ENCODE results near the gene PIK3C3.

Gene PIK3C3

DNA sequence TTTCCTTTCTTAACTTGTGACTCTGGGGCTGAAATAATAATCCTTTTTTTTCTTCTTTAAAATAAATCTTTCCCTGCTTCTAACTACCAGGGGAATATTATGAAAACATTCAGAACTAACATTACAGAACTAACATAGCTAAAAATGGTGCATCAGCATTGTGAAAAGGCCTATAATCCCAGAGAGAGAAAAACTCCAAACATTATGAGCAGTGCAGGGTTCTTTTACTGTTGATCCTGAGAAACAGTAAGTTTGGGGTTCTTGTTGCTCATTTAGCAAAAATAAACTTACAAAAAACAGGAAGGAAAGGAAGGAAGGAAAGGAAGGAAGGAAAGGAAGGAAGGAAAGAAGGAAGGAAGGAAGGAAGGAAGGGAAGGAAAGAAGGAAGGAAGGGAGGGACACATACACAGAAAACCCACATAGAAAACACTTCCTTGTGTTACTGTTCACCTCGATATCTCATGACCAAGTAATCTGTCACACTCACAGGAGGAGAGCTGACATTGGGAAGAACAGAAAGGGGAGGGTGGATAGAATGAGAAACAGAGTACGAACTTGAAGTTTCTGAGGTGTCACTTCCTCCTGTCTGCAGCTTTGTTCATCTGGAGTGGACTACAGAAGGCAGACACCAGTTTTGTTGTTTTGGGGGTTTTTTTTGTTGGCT lies 18.4 kb upstream of the PIK3C3 start:
- TF ChIP-seq POLR2A (IDR thresholded peaks at IDR 0.05; ENCODE audit: low read depth, low read length) (no peak), TAF1 (IDR thresholded peaks at IDR 0.05; ENCODE audit: borderline replicate concordance, low read depth, low read length) (no peak), POLR2AphosphoS5 (IDR thresholded peaks at IDR 0.05; ENCODE audit: low read depth, low read length) (no peak)
- FAIRE-seq (no peak), DNase-seq (ENCODE audit: insufficient read length) (no peak)

DNA sequence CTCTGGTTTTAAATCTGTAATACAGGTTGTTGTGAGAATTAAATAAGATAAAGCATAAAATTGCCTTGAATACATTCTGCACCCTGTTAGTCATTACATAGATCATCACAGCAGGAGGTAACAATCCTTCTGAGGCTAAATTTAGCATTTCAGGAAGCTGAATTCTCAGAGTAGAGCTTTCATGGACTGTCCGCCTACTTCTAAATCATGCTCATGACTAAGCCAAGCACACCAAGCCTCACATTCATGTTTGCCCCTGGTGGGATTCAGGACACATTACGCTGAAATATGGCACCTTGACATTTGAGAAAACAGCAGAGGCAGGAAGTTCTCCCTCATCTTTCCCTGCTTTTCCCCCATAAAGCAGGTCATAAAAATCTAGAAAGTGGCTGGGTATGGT lies 16.6 kb upstream of the PIK3C3 start:
- TF ChIP-seq TAF1 (IDR thresholded peaks at IDR 0.05; ENCODE audit: borderline replicate concordance, low read depth, low read length) (no peak), POLR2AphosphoS5 (IDR thresholded peaks at IDR 0.05; ENCODE audit: low read depth, low read length) (no peak), POLR2A (IDR thresholded peaks at IDR 0.05; ENCODE audit: low read depth, low read length) (no peak)
- FAIRE-seq (no peak), DNase-seq (ENCODE audit: insufficient read length) (no peak)

DNA sequence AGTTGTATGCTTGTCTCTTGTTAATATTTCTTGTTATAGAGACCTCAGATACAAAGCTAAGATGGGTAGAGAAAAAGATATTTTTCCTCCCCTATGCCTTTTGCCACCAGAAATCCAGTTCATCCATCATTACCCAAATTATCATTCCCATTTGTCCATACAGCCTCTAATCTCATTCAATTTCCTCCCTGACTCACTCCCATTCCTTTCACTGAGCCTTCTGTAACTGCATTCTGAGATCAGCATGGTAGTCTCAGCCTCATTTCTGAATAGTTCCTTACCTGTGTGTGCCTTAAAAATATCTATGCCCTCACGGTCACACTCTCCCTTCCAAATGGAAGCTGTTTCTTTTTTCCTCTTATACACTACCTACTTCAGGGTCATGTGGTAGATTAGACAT lies 15.7 kb upstream of the PIK3C3 start:
- FAIRE-seq: no peak
- TF ChIP-seq TAF1 (IDR thresholded peaks at IDR 0.05; ENCODE audit: borderline replicate concordance, low read depth, low read length): no peak
- no peak for DNase-seq (ENCODE audit: insufficient read length)

DNA sequence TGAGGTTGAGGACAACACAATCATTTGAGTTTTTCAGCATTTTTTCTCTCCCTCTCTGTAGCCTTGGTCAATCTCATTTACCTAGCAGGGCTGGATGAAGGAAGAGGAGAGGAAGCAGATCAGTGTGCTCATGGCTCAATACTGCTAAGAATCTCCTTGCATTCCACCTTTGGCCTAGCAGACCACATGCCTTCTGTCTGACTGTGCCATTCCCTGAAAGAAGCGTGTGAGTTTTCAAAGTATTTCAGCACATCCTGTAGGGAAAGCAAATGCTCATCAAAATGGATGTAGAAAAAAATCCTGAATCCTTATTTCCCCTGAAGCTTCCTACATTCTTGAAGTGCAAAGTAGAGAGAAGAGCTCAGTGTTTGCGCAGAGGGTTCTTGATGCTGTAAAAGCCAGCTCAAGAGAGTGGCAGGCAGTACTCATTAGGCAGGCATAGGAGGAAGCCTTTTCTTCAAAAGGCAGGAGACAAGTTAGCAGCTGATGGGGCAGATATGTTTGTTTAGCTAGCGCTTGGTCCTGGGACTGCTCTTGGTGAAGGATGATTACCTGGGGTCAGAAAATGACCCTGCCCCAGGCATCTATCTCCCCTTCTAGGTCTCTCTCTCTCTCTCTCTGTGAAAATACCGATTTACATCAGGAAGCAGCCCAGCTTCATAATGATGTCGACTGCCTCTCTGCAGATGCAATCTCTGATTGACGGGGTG lies 14.4 kb upstream of the PIK3C3 start:
- FAIRE-seq (no peak), DNase-seq (ENCODE audit: insufficient read length) (no peak)
- TF ChIP-seq POLR2AphosphoS5 (IDR thresholded peaks at IDR 0.05; ENCODE audit: low read depth, low read length) (no peak), POLR2A (IDR thresholded peaks at IDR 0.05; ENCODE audit: low read depth, low read length) (no peak), TAF1 (IDR thresholded peaks at IDR 0.05; ENCODE audit: borderline replicate concordance, low read depth, low read length) (no peak)

DNA sequence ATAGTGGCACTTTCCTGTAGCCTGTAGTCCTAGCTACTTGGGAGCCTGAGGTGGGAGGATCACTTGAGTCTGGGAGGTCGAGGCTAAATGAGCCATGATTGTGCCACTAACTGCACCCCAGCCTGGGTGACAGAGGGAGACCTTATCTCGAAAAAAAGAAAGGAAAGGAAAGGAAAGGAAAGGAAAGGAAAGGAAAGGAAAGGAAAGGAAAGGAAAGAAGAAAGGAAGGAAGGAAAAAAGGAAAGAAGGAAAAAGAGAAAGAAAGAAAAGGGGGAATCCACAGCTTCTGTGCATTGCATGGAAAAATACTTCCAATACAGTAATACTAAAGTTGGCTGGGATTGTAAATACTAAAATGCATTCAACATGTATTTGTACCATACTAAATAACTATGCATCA lies 12.8 kb upstream of the PIK3C3 start:
- TF ChIP-seq POLR2A (IDR thresholded peaks at IDR 0.05; ENCODE audit: low read depth, low read length): no peak
- no peak for TF ChIP-seq TAF1 (IDR thresholded peaks at IDR 0.05; ENCODE audit: borderline replicate concordance, low read depth, low read length)
- TF ChIP-seq POLR2AphosphoS5 (IDR thresholded peaks at IDR 0.05; ENCODE audit: low read depth, low read length): no peak
- DNase-seq (ENCODE audit: insufficient read length): no peak

DNA sequence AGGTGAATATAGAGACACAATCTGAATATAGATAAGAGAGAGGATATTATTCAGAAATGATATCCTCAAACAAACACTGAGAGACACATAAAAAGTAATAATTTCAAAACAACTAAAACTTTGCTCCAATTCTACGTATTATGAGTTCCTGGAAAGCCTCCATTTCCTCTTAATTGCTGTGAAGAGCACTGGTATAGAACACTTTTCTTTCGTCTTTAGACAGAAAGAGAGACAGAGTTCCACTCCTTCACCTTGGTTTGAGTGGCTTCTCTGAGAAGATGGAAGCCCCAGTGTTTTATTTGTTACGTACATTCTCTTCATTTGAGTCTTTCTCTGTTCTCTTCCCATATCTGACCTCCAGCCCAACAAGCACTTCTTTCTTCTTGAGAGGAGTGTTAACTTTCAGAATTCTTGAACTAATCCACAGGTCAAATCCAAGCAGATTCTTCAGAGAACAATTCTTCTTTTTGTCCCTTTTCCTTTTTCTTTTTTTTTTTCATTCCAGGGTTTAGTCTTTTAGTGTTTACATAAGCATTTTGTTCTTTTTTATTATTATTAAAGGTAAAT lies 6.4 kb upstream of the PIK3C3 start:
- no peak for DNase-seq (ENCODE audit: insufficient read length)
- FAIRE-seq: no peak
- TF ChIP-seq POLR2AphosphoS5 (IDR thresholded peaks at IDR 0.05; ENCODE audit: low read depth, low read length) (no peak), POLR2A (IDR thresholded peaks at IDR 0.05; ENCODE audit: low read depth, low read length) (no peak), TAF1 (IDR thresholded peaks at IDR 0.05; ENCODE audit: borderline replicate concordance, low read depth, low read length) (no peak)

More for the DNA sequence above, 12.8 kb upstream of the PIK3C3 start:
- FAIRE-seq: no peak

DNA sequence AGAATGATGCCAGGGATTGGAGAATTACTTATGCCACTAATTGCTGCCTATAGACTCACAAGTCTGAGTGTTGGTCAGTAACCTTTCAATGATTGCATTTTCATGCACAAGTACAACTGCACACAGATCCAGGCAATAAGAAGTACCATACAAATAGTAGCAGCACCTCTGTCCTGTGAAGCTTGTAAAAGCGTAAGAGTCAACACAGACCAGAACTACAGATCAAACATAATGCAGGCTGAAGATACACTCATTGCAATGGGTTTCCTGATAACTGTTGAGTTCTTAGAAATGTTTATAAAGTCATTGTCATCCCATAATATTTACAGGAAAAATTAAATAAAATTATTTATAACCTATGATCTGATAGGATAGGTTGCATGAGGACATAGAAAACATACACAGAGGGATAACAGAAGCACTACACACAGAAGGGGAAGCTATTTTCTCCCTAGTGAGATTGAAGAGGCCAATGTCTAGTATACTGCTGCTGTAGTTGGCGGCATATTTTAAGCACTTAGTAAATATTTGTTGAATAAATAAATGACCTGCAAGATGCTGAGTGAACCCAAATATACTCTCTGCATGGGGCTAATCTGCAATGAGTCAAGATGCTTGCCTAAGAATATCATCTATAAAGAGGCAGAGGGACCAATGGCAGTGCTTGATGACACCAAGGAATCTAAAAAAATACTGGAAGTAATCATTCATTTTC lies 5.7 kb upstream of the PIK3C3 start:
- TF ChIP-seq TAF1 (IDR thresholded peaks at IDR 0.05; ENCODE audit: borderline replicate concordance, low read depth, low read length) (no peak), POLR2AphosphoS5 (IDR thresholded peaks at IDR 0.05; ENCODE audit: low read depth, low read length) (no peak), POLR2A (IDR thresholded peaks at IDR 0.05; ENCODE audit: low read depth, low read length) (no peak)
- DNase-seq (ENCODE audit: insufficient read length) (no peak), FAIRE-seq (no peak)

DNA sequence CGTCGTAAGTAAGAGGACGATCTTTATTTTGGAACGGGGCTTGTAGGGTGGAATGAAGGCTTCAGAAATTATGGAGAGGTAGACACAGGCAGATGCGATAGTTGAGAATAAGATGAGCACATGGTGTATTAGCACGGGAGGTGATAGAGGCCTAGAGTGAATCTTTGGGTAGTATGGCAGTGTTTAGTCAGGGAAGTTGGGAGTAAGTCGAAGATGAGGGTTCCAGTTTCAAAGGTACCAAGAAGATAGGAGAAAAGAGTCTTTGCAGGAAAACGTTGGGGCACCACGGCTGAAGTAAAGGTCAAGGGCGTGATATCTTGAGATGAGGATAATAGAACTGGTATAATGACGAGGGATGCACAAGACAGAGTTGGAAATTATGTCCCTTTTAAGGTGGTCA lies 654 bp downstream of the PIK3C3 start:
- no peak for TF ChIP-seq TAF1 (IDR thresholded peaks at IDR 0.05; ENCODE audit: borderline replicate concordance, low read depth, low read length)
- TF ChIP-seq POLR2AphosphoS5 (IDR thresholded peaks at IDR 0.05; ENCODE audit: low read depth, low read length): no peak
- TF ChIP-seq POLR2A (IDR thresholded peaks at IDR 0.05; ENCODE audit: low read depth, low read length): no peak
- DNase-seq (ENCODE audit: insufficient read length): no peak
- FAIRE-seq: peak; percentile 53

DNA sequence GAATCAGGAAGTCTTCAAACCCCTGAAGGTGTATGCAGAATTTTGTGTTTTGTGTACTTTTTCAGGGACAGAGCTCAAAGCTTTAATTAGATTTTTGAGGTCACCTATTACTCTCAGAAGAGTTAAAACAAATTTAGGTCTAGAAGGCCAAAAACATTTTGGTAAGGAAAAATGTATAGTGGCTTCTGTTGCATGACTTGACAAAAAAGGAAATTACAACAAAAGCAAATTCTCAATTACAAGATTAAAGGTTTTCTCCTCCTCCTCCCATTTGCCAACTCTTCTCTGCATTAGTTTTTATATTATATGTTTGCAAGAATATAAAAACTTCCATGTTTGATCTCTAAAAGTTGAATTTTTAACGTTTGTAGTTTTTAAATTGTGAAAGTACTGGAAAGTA lies 4.0 kb downstream of the PIK3C3 start:
- TF ChIP-seq POLR2A (IDR thresholded peaks at IDR 0.05; ENCODE audit: low read depth, low read length): no peak
- TF ChIP-seq TAF1 (IDR thresholded peaks at IDR 0.05; ENCODE audit: borderline replicate concordance, low read depth, low read length): no peak
- no peak for TF ChIP-seq POLR2AphosphoS5 (IDR thresholded peaks at IDR 0.05; ENCODE audit: low read depth, low read length)
- DNase-seq (ENCODE audit: insufficient read length) (no peak), FAIRE-seq (no peak)

DNA sequence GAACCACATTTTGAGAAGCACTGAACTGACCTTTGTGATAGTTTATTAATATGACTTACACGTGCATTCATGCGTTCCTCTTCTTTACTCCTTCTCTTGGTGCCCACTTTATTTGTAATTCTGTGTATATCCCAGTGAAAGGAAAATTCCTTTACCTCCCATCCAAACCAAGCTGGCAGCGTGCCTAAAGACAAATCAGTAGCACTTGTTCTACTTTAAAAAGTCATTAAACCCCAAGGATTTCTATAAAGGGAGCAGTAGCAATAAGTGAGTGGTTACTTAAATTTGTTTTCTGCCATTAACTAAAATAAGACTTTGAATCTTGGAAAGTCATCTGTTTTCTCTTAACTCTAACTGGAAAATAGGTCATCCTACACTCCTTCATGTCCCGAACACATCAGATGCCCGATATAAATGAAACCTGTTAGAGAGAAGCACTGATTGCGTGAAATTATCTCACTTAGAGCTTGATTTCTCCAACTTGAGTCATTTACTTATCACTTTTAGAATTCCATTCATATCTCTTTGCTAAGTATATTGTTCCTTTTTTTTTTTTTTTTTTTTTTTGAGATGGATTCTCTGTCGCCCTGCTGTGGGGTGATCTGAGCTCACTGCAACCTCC lies 10.7 kb downstream of the PIK3C3 start:
- FAIRE-seq (no peak), DNase-seq (ENCODE audit: insufficient read length) (no peak)
- TF ChIP-seq POLR2A (IDR thresholded peaks at IDR 0.05; ENCODE audit: low read depth, low read length) (no peak), POLR2AphosphoS5 (IDR thresholded peaks at IDR 0.05; ENCODE audit: low read depth, low read length) (no peak), TAF1 (IDR thresholded peaks at IDR 0.05; ENCODE audit: borderline replicate concordance, low read depth, low read length) (no peak)

DNA sequence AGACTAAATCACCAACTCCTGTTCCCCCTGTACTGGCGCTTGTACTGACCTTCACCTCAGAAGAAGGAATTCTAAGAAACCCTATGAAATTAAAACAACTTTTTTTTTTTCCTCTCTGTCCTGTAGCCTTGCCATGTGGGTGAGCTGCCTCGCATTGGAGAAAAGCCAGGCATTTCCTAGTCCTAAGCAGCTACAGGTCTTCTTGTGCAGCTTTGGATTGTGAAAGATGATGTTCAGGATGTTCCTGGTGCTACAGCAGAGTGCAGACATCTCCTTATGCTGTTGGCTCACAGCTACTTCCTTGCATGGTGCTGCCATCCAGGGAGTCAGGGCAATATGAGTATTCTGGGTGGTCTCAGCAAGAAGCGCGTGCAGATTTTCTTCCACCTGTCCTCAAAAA lies 11.9 kb downstream of the PIK3C3 start:
- no peak for DNase-seq (ENCODE audit: insufficient read length)
- no peak for FAIRE-seq
- TF ChIP-seq POLR2AphosphoS5 (IDR thresholded peaks at IDR 0.05; ENCODE audit: low read depth, low read length): no peak
- no peak for TF ChIP-seq TAF1 (IDR thresholded peaks at IDR 0.05; ENCODE audit: borderline replicate concordance, low read depth, low read length)
- TF ChIP-seq POLR2A (IDR thresholded peaks at IDR 0.05; ENCODE audit: low read depth, low read length): no peak

All from GM12892 (cell line).